AG09319 (cell line): ENCODE data around the gene COL11A2.

Experiments used
- DNase-seq: peaks from one replicate; pipeline ENCODE4 v3.0.0-alpha.2; 2010; ENCODE audit warnings: low read depth; ENCODE audit errors: extremely low read depth
- TF ChIP-seq, protein P1 (sequence below): IDR thresholded peaks from 2 replicates; pipeline ENCODE4 v1.5.1; 2011; ENCODE audit warnings: low read depth, mild to moderate bottlenecking, inconsistent platforms, low read length, moderate library complexity

The COL11A2 gene

DNA sequence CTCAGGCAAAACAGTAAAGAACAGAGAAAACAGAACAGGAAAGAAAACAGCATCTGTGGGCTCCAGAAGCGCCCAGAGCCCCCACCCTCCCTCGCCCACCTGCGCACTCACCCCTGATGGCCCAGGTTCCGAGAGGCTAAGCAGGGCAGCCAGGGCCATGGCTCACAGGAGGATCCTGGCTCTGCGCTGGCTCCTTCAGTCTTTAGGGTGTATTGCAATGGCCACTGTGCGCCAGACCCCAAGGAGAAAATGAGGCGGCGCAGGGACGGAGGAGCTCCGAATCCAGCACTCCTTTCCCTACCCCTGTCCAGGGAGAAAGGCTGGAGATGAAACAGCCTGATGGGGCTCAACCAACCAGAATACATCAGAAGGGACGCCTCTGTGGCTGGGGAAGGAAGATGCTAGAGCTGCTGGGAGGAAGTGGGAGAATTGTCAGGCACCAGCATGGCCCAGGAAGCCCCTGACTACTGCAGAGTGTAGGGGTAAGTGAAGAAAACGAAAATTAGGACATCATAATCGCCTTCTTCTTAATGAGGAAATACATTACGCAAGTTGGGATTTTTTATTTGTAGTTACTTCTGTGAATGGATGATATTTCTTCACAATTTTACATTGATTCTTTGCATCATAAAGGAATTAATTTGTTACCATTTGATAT lies 49.0 kb downstream of the COL11A2 start:
- DNase-seq: no peak
- TF ChIP-seq, protein P1, sequence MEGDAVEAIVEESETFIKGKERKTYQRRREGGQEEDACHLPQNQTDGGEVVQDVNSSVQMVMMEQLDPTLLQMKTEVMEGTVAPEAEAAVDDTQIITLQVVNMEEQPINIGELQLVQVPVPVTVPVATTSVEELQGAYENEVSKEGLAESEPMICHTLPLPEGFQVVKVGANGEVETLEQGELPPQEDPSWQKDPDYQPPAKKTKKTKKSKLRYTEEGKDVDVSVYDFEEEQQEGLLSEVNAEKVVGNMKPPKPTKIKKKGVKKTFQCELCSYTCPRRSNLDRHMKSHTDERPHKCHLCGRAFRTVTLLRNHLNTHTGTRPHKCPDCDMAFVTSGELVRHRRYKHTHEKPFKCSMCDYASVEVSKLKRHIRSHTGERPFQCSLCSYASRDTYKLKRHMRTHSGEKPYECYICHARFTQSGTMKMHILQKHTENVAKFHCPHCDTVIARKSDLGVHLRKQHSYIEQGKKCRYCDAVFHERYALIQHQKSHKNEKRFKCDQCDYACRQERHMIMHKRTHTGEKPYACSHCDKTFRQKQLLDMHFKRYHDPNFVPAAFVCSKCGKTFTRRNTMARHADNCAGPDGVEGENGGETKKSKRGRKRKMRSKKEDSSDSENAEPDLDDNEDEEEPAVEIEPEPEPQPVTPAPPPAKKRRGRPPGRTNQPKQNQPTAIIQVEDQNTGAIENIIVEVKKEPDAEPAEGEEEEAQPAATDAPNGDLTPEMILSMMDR: no peak

DNA sequence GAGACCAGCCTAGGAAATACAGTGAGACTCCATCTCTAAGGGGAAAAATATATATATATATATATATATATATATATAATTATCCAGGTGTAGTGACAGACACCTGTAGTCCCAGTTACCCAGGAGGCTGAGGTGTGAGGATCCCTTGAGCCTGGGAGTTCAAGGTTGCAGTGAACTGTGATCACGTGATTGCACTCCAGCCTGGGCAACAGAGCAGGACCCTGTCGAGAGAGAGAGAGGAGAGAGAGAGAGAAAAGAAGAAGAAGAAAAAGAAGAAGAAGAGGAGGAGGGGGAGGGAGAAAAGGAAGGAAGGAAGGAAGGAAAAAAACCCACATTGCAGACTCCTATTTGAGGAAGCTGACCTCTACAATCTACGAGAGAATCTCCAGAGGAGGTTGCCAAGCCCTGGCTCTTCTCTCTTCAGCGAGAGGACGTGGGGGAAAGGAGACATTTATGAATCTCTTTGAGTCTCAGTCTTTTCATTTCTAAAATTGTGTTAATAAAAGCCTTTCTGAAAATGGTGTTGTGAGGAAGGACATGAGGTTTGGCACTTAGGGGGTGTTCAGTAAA lies 49.7 kb downstream of the COL11A2 start:
- DNase-seq: no peak
- TF ChIP-seq, protein P1: no peak

DNA sequence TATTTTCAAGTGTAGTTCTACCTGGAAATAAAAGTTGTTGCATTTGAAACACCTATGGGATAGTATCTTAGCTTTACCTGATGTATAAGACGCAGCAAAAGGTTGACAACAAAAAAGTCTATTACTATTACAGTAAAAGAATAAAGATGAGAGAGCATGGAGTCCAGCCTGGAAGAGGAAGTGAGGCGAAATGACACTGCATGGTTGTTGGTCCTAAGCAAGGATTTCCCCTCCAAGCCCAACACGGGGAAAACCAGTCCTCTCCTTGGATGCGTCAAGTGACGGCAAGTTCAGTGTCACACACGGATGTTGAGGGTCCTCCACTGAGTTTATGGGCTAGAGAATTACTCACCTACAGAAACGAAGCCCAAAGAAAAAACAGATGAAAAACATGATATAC lies 51.7 kb downstream of the COL11A2 start:
- TF ChIP-seq, protein P1: no peak
- DNase-seq: no peak

DNA sequence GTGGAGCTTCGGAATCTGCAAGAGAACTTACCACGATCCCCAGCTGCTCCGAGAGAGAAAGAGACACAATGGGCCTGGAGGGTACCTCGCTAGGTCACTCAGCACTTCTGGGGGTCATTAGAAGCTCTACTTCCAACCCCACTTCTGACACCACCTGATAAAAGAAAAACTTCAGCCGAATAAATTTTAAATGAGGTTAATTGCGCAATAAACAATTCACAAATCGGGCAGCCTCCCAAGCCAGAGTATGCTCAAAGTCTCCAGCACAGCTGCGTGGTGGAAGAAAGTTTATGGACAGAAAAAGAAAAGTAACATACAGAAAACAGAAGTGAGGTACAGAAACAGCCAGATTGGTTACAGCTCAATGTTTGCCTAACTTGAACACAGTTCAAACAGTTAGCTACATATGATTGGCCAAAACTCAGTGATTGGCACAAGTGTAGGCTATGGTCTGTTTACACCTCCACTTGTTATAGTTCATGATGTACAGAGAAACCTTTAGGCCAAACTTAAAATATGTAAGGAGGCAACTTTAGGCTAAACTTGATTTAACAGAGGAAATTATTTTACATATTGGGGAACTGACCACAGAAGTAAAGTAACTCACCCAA lies 52.6 kb downstream of the COL11A2 start:
- DNase-seq: no peak
- TF ChIP-seq, protein P1: no peak

DNA sequence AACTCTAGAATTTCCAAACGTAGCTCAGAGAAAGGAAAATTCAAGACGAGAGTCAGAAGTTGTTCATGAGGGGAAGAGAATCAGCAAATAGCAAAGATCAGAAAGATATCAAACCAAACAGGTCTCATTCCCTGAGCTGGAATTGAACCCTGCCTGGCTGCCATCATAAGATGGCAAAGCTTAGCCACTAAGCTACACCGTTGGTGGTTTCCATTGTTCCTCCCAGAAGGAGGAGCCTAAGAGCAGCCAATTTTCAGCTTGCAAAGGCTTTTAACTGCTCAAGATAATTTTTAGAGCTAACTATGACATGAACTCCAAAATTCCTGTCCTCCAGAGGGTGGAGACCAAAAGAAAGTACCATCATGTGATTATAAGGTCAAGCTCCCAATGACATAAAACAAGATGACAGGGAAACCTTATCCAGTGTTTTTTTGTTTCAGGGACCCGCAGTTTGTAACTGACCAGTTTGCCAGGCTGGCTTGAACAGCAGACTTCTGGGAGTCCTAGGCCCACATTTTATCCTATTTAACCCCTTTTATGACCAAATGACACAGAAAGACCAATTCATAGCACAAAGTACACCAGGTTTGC lies 55.9 kb downstream of the COL11A2 start:
- no peak for DNase-seq
- TF ChIP-seq, protein P1: no peak

DNA sequence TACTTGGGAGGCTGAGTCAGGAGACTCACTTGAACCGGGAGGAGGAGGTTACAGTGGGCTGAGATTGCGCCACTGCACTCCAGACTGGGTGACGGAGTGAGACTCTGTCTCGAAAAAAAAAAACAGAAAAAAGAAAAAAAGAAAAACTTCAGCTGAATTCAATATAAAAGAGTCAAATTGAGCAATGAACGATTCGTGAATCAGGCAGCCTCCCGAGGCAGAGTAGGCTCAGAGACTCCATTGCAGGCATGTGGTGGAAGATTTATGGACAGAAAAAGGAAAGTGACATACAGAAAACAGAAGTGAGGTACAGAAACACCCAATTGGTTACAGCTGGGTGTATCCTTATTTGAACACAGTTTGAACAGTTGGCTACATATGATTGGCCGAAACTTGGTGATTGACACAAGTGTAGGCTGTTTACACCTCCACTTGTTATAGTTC lies 60.2 kb downstream of the COL11A2 start:
- TF ChIP-seq, protein P1: no peak

DNA sequence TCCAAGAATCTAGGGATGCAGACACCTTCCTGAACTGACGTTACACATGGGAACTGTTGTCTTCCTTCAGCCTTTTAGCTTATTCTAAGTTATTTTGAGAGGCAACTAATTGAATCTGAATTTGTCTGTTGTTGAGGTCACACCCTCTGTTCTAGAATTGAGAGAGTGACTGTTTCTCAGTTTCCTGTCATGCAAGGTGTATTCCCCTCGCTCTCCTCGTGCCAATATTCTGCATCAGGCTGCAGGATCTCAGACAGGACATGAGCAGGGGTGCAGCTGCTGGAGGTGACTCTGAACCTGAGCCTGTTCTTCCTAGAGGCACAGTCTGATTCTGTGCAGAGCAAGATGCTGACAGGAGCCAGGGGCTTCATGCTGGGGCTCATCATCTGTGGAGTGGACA lies 63.9 kb downstream of the COL11A2 start:
- TF ChIP-seq, protein P1: no peak
- DNase-seq: no peak

More for the DNA sequence above, 60.2 kb downstream of the COL11A2 start:
- DNase-seq: no peak
